Measurements from ENCODE around the gene PRSS37. TPM values are rescaled to one million over a fixed set of nuclear protein-coding genes. Genes with fewer than 3 reads are reported as not detected.

Gene PRSS37
- total and polyA plus RNA-seq, 2 of the 8 experiments (the other 6 are each of a cell fraction or from before 2014, with no cell fraction given): not detected

DNA sequence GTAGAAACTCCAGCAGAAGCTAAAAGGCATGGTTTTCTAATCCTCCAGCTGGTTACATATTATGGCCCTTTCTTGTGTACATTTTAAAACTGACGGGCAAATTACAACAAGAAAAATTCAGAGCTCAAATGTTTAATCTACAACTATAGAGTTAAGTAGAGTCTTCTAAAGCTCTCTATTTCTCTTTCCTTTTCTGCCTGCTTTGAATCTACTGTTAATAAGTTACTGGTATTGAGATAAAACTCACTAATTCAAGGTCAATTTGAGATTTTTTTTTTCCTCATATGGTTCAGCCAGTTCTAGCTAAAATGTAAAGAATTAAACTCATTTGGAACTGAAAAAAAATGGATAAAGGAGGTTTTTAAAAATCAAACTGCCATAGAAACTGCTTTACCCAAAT is 1.6 kb upstream of the PRSS37 start (continued):
- TF ChIP-seq, protein P1, sequence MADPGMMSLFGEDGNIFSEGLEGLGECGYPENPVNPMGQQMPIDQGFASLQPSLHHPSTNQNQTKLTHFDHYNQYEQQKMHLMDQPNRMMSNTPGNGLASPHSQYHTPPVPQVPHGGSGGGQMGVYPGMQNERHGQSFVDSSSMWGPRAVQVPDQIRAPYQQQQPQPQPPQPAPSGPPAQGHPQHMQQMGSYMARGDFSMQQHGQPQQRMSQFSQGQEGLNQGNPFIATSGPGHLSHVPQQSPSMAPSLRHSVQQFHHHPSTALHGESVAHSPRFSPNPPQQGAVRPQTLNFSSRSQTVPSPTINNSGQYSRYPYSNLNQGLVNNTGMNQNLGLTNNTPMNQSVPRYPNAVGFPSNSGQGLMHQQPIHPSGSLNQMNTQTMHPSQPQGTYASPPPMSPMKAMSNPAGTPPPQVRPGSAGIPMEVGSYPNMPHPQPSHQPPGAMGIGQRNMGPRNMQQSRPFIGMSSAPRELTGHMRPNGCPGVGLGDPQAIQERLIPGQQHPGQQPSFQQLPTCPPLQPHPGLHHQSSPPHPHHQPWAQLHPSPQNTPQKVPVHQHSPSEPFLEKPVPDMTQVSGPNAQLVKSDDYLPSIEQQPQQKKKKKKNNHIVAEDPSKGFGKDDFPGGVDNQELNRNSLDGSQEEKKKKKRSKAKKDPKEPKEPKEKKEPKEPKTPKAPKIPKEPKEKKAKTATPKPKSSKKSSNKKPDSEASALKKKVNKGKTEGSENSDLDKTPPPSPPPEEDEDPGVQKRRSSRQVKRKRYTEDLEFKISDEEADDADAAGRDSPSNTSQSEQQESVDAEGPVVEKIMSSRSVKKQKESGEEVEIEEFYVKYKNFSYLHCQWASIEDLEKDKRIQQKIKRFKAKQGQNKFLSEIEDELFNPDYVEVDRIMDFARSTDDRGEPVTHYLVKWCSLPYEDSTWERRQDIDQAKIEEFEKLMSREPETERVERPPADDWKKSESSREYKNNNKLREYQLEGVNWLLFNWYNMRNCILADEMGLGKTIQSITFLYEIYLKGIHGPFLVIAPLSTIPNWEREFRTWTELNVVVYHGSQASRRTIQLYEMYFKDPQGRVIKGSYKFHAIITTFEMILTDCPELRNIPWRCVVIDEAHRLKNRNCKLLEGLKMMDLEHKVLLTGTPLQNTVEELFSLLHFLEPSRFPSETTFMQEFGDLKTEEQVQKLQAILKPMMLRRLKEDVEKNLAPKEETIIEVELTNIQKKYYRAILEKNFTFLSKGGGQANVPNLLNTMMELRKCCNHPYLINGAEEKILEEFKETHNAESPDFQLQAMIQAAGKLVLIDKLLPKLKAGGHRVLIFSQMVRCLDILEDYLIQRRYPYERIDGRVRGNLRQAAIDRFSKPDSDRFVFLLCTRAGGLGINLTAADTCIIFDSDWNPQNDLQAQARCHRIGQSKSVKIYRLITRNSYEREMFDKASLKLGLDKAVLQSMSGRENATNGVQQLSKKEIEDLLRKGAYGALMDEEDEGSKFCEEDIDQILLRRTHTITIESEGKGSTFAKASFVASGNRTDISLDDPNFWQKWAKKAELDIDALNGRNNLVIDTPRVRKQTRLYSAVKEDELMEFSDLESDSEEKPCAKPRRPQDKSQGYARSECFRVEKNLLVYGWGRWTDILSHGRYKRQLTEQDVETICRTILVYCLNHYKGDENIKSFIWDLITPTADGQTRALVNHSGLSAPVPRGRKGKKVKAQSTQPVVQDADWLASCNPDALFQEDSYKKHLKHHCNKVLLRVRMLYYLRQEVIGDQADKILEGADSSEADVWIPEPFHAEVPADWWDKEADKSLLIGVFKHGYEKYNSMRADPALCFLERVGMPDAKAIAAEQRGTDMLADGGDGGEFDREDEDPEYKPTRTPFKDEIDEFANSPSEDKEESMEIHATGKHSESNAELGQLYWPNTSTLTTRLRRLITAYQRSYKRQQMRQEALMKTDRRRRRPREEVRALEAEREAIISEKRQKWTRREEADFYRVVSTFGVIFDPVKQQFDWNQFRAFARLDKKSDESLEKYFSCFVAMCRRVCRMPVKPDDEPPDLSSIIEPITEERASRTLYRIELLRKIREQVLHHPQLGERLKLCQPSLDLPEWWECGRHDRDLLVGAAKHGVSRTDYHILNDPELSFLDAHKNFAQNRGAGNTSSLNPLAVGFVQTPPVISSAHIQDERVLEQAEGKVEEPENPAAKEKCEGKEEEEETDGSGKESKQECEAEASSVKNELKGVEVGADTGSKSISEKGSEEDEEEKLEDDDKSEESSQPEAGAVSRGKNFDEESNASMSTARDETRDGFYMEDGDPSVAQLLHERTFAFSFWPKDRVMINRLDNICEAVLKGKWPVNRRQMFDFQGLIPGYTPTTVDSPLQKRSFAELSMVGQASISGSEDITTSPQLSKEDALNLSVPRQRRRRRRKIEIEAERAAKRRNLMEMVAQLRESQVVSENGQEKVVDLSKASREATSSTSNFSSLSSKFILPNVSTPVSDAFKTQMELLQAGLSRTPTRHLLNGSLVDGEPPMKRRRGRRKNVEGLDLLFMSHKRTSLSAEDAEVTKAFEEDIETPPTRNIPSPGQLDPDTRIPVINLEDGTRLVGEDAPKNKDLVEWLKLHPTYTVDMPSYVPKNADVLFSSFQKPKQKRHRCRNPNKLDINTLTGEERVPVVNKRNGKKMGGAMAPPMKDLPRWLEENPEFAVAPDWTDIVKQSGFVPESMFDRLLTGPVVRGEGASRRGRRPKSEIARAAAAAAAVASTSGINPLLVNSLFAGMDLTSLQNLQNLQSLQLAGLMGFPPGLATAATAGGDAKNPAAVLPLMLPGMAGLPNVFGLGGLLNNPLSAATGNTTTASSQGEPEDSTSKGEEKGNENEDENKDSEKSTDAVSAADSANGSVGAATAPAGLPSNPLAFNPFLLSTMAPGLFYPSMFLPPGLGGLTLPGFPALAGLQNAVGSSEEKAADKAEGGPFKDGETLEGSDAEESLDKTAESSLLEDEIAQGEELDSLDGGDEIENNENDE (IDR thresholded peaks at IDR 0.05; ENCODE audit: insufficient replicate concordance, low read length): no peak
- TF ChIP-seq CHD1 (IDR thresholded peaks at IDR 0.05; ENCODE audit: low read depth, low read length) (no peak), TAF1 (IDR thresholded peaks at IDR 0.05; ENCODE audit: low read depth, low read length) (no peak), BACH1 (IDR thresholded peaks at IDR 0.05; ENCODE audit: low read length) (no peak), POLR2A (IDR thresholded peaks at IDR 0.05; ENCODE audit: control extremely low read depth in 1 of 2, low read depth in 2 of 2, low read length in 2 of 2) (no peak), SUZ12 (IDR thresholded peaks at IDR 0.05; ENCODE audit: low read length) (no peak), YY1 (IDR thresholded peaks at IDR 0.05; ENCODE audit: low read depth, low read length) (no peak), SAP30 (IDR thresholded peaks at IDR 0.05; ENCODE audit: insufficient read depth, insufficient replicate concordance, low read length) (no peak), ZNF274 (IDR thresholded peaks at IDR 0.05; ENCODE audit: borderline replicate concordance, extremely low read depth, low read length) (no peak), EZH2 (IDR thresholded peaks at IDR 0.05; ENCODE audit: low read depth, low read length, severe bottlenecking) (no peak), GABPA (IDR thresholded peaks at IDR 0.05; ENCODE audit: borderline replicate concordance, insufficient read depth, low read length) (no peak), POU5F1 (IDR thresholded peaks at IDR 0.05; ENCODE audit: low read depth, low read length) (no peak)
